Skin epidermis (tissue), 12 donors: Measurements from ENCODE around the gene MLN.

Experiments
- H3K27ac ChIP-seq, 21 experiments: fragments of 200-600 bp; sonication (generic) in 11 of 21; one replicate each; pipeline ENCODE4 v1.5.0; 2020; ENCODE audit warnings: mild to moderate bottlenecking in 3 of 21, inconsistent platforms in 2 of 21, moderate library complexity in 2 of 21
- H3K4me3 ChIP-seq, 7 experiments: fragments of 200-600 bp; sonication (generic) in 2 of 7; one replicate each; pipeline ENCODE4 v1.5.0; 2020; ENCODE audit warnings: inconsistent platforms in 2 of 7, mild to moderate bottlenecking in 2 of 7, moderate library complexity in 1 of 7

The MLN gene

DNA sequence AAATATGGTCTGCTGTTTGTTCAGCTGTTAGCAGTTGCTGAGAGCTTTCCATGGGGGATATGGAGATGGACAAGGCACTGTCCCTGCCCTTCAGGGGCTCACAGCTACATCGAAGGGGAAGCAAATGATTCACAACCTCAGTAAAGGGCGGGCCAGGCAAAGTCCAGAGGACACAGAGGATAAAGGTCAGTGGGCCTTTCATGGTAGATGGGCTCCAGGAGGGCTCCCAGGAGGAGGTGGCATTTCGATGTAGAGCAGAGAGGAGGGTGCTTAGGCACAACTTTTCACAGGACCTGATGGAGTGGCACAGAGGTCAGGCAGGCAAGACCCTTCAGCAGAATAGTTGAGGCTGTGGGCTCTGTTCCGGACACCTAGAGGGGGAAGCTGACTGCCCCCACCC is 15.2 kb upstream of the MLN start:
- no peak overlapping the region for H3K27ac ChIP-seq

DNA sequence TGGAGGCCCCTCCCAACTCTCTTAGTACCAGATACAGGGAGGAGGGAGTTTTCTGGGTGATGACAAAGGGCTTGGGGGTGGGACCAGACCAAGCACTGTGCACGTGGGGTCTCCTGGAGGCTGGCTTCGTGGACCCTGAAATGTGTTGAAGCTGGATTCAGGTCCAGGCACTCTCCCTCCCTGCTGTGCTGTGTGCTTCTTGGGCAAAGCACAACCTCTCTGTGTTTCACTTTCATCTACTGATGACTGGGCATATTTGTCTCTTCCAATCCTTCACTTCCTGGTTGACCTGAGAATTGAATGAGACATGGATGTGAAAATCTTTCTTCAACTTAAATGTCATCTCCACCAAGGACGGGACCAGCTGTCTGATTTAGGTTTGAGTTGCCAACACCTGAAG is 14.5 kb upstream of the MLN start:
- Histone ChIP-seq H3K4me3 (no peak overlapping the region), H3K27ac (no peak overlapping the region)

More for the DNA sequence above, 15.2 kb upstream of the MLN start:
- H3K4me3 ChIP-seq, result no peak overlapping the region

DNA sequence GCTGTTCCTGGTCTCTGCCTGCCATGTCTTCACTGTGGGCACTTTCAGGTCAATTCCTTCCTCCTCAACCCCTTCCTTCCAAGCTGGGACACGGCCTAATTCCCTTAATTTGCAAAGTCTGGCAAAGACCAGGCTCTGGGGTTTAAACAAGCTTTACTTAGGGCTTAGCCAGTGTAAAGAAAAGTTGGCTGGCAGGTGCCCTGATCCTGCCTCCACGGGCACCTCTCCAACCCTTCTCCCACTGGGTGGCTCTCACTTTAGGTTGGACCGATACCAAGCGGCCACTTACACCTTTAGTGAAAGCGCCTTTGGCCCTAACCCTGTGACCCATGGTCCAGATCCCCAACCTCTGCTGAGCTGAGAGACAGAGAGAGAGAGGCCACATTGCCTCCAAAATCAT is 13.7 kb upstream of the MLN start:
- no peak overlapping the region for H3K27ac ChIP-seq
- no peak overlapping the region for H3K4me3 ChIP-seq

DNA sequence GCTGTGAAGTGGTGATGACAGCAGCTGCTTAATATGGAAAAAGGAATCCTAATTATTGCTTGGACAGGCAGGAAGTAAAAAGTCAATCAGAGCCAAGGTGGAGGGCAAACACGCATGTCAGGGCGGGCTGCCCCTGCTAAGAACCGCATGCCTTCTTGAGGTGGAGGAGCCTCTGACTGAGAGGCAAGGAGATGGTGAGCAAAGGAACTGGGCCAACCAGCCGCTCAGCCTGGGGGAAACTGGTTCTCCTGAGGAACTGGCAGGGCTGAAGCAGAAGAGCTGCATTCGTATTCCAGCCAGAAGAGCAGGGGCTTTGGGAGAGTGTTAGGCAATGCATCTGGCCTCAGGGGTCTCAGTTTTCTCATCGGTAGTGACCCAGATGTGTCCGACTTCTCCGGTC is 13.1 kb upstream of the MLN start:
- Histone ChIP-seq H3K27ac (no peak overlapping the region), H3K4me3 (no peak overlapping the region)

DNA sequence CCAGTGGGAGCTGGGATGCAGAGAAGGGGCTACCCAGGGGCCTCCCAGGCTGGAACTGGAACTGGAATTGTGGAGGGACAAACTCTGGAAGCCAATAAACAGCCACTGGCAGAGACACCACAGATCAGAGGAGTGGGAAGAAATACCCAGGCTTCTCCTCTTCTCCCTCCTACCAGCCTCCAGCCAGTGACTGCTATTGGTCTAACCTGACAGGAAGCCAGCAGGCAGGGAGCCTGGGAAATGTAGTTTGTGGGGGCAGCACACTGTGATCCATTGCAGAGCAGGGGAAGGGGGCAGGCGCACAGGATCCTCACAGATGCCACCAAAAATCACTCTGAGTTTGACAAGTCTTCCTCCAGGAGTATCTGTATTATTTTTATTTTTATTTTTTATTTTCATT is 12.1 kb upstream of the MLN start:
- Histone ChIP-seq H3K4me3 (no peak overlapping the region), H3K27ac (no peak overlapping the region)

DNA sequence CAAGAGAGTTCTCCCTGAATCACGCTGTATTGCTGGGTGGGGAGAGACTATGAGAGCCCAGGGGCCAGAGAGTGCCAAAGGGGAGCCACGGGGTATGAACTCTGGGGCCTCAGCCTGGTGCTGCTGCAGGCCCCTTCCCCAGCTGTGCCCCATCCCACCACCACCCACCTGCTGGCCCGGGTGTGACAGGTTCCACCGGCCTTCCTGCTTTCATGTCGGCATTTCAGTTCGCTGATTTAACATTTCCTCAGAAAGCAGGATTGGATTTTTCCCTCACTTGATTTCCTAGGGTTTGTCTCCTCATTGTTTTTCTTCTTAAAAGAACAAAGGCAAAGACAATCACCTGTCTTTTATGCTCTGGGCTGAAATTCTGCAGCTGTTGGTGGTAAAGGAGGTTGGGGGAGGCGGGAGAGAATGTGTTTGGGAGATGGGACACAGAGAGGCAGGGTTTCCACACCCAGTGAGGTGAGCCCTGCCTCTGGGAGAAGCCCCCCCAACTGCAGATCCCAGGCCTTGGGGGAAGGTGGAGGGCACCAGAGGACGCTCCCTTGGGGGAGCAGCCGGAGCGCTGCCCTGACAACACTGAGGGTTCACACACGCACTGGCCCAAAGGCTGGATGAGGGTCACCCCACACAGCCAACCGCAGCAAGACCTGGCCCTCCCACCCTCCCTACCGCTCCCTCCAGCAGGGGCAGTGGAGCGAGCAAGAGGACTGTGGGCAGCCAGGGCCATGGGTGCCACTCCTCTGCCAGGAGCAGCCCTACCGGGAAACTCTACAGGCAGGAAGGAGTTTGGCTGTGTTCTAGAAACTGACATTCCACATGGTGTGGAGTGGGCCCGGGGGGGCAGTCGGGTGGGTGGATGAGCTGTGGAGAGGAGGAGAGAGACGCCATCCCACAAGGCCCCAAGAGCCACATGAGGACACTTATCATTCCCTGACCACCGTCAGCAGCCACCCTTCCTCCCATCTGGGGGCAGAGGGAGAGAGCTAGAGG is 10.5 kb upstream of the MLN start:
- no peak overlapping the region for H3K4me3 ChIP-seq
- H3K27ac ChIP-seq, result no peak overlapping the region

DNA sequence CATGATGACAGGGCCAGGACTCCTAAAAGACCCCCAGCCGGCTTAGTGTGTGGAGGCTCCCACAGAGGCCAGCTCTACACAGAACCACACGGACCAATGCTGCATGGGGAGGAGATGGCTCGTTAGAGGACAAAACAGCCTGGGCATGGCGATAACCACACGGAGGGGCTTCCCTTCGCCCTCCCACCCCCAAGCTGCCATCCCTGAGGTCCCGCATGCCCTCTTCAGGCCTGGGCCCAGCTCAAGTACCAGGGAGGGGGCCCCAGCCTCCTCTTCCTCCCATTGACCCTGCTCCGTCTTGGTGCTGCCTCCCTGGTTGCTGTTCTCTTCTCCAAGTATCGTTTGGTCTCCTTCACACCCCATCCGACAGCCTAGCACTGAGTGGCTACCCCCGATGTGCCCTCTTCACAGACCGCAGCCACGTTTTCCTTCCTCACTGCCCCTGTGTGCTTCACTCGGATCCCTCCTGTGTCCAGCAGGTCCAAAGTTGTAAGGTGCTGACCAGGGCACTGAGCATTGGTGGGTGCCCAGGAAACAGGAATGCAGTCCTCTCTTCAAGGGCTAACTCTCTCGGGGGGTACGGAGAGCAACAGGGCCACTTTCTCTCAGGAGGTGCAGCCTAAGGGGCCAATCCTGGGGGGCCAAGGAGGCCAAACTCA is 9.6 kb upstream of the MLN start:
- Histone ChIP-seq H3K4me3 (no peak overlapping the region), H3K27ac (no peak overlapping the region)

DNA sequence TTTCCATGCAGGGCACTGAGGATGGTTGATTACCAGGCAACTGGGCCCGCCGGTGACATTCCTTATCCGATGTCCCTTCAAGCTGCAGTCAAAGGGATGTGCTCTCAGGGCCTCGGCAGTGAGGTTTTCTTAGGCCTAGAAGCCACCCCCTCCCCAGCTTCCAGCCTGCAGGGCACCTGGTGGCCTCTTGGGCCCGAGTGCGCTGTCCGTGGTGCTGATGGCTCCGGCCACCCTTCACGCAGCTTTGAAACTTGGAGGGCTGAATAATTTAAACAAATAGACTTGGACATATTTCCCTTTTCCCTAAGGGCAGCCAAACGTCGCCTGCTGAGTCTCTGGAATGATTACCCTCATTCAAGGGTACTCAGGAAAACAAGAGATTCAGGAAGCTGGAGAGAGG is 8.9 kb upstream of the MLN start:
- H3K4me3 ChIP-seq, result no peak overlapping the region
- no peak overlapping the region for H3K27ac ChIP-seq

DNA sequence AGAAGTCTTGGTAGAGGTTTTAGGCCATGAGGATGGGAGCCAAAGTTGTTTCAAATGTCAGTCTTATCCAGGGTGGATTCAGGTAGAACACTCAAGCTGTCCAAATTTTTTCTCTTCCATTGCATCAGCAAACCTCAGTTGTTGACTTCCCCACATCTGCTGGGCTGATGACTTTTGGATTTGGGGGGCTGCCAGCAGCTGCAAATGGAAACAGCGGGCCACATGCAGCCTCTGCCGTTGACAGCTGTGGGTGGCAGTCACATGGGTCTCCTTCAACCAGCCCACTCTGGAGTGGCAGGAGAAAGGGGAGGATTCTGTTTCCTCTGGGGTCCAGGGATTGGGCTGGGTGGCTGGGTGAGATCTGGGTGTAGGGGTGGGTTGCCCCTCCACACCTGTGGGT is 5.8 kb upstream of the MLN start:
- Histone ChIP-seq H3K4me3 (no peak overlapping the region), H3K27ac (no peak overlapping the region)

DNA sequence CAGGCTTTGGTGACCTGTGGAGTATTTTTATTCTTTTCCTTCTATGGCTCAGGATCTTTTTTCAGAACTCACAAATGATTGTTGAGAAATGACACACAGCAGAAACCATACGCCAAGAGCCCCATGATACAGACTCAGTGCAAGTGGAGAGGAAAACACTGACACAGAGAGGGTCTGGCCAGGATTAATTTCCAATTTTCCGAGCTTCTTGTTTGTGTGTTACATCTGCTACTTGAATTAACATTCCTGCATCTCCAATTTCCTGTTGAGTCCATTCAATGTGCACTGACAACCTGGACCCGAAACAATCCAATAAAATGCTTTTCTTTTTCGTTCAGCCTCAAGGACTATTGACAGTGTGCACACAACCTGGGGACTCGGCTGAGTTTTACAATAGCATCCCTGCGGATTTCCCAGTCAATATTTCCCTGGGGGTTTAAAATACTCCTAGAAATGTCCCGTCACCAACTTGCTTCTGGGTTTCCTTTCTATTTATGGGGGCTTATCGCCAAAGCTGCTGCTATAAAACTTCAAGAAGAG is 4.9 kb upstream of the MLN start:
- H3K27ac ChIP-seq, result no peak overlapping the region
- no peak overlapping the region for H3K4me3 ChIP-seq

DNA sequence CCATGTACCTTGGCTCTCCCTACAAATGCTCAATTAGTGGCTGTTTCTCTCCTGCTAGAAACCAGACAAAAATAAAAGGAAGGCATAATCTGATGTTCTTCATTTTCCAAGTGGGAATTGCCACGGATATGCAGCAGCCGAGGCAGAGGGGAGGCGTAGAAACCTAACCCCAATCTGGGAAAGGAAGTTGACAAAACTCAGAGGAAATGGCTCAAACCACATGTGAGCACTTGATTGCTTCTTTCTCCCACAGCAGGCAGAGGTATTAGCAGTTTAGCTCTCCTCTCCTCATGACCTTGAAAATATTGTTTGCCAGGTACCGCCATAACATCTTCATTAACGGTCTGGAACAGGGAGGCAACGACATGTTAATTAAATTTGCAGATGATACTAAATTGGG is 3.8 kb upstream of the MLN start:
- Histone ChIP-seq H3K27ac (no peak overlapping the region), H3K4me3 (no peak overlapping the region)

DNA sequence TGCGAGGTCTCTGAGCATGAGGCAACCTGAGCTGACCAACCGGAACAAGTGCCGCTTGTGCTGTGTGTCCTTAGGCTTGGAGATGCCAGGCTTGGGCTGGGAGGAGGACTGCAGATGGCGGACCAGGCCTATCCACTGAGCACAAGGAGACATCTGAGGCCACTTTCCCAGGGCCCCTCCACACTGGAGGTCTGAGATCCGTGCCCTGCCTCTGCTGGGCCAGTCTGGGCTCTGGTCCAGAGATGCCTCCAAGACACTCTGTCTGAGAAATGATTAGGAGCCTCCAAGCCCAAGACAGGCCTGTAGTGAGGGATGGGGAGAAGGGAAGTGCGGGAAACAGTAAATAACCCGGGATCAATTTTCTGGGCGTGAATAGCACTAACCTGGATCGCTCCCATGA is 3.0 kb upstream of the MLN start:
- Histone ChIP-seq H3K27ac (no peak overlapping the region), H3K4me3 (no peak overlapping the region)

DNA sequence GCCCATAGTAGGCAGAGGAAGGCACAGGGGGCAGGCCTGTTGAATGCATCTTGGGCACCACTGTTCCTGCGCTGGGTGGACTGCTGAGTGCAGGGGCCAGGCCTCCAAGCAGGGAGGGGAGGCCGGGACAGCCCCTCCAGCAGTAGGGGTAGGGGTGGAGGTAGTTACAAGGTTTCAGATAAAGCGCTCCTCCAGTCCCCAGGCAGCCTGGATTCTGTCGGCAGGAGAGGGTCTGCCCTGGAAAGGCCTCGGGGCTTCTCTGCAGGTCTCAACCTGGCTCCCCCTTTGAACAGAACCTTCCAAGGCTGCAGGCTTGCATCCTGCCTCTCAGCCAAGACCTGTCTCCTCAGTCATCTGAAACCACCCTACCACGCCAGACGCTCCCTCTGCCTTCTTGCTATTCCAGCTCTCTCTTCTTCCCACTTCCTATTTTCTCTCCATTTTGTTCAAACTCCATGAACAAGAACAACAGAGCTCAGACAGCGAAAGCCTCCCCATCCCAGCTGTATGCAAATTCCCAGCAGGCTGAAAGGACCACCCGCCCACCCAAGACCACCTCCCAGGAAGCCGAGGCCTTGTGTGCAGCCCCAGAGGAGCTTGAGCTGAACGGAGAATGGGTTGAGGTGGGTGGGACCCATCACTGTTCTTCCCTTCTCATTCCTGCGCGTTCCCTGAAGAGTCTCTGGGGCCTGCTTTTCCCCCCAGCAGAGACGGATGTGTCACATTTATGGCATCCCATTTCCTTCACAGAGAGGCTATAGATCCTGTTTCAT is 1.4 kb downstream of the MLN start:
- Histone ChIP-seq H3K4me3 (no peak overlapping the region), H3K27ac (no peak overlapping the region)

DNA sequence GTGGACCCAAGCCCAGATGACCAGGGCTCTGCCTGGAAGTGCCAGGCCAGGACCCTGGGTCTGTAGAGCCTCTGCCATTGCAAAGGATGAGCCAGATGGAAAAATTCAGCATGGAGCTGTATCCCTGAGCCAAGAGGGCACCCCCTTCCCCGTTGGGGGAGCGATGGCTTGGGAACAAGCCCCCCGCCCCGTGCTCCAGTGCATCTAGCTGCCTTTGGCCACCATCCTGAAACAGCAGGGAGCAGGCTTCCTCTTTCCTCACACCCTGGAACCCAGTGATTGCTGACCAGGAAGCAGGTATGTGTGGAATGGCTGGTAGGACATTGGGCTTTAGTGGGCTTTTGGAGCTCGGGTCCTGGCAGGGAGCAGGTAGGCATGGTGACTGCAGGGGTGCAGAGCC is 2.2 kb downstream of the MLN start:
- no peak overlapping the region for H3K4me3 ChIP-seq
- no peak overlapping the region for H3K27ac ChIP-seq

DNA sequence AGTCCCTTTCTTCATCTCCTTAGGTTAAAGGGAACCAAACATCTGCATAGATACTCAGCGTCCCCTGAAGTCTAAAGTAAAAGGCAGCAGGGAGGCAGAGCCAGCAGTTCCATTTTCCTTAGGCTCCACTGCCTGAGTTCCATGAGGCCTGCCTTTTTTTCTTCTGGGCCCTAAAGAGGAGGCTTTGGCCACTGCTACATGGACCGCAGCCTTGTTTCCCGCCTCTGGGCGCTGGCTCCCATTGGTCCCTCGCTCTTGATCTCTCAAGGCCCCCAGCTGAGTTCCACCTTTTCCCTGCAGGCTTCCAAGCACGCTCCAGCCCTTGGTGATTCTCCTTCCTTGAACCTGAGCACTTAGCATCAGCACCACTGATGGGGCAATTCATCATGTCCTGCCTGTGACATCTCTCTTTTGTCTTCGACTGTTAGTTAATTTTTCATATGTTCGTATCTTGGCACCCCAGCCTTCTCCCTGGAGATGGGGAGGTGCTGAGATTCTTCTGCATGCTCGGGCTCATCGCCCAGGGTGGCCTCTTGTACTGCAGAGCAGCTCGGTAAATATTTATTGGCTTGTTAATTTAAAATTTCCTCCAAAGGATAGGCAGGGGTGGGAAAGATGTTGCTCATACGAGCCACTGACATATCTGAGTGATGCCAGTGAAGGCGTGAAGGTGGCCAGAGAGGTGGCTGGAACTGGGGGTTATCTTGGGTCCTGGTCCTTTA is 3.4 kb downstream of the MLN start:
- no peak overlapping the region for H3K27ac ChIP-seq
- H3K4me3 ChIP-seq, result no peak overlapping the region

DNA sequence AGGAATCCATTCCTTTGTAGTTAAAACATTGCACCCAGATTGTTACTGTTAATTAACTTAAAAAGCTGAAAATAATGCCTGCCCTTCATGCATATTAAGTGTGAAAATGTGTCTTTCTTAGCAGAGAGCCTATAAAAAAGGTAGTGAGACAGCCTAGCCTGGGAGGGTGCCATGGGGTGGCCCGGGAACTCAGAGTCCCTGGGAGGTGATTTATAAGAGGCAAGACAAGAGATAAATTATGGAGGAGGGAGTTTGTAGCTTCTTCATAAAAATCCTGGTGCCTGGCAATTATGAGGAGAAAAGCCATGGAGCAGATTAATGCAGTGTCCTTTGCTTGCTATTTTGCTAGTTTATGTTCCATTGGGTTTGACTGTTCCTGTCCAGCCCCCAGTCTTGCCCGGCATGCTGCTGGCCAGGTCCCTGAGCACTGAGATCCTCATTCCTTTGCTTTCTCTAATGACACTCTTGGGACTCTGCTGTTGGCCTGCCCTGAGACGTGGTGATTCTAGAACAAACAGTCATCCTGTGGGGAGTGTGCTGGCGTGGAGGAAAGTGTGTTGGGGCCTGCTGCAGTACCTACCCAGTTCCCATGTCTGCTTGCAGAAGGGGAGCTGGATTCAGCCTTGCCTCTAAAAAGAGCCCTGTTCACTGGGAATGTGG is 4.2 kb downstream of the MLN start:
- H3K4me3 ChIP-seq, result no peak overlapping the region
- no peak overlapping the region for H3K27ac ChIP-seq

DNA sequence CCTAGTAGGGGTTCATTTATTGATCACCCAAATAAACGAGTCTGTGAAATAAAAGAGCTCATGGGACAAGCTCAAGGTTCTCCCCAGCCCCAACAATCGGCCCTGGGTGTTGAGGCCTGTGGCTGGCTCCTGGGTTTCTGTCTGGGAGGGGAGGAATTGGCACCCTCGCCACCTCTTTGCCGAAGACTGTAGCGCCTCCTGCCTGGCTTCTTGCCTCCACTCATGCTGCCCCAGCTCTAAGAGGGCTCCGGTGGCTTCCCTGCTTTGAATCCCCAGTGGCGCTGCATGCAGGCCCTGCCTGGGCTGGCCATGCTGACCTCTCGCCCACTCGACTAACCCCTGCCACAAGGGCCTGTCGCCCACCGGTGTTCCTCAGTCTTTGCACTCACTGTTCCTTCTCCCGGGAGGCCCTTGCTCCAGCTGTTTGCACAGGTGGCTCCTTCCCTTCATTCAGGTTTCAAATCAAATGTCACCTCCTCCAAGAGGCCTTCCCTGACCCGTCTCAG is 5.4 kb downstream of the MLN start:
- Histone ChIP-seq H3K27ac (no peak overlapping the region), H3K4me3 (no peak overlapping the region)

DNA sequence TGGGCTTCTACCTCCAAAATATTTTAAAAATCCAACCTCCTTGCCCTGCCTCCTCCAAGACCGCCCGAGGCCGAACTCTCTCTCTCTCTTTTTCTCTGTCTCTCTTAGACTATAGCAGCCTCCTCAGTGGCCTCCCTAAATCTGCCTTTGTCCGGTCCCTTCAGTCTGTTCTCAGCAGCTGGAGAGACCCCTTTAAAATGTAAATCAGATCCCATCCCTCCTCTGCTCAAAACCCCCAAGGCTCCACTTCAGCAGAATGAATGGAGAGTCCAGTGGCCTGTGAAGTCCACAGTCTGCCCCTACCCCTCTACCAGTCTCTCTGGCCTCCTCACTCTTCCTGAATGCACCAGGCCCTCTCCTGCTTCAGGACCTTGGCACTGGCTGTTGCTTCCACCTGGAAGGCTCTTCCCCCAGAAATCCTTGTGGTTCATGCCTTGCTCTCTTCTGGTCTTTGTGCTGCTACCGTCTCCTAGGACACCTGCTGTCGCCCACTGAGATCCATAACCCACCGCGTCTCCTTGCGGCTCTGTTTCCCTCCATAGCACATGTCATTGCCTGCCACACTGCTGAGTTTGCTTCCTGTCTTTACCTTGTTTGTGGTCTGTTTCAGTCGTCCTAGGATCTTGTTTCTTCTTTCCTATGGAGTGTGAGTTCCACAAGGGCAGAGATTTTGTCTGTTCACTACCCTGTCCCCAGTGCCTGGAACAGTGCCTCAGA is 6.0 kb downstream of the MLN start:
- H3K4me3 ChIP-seq, result no peak overlapping the region
- no peak overlapping the region for H3K27ac ChIP-seq
